ENCODE data around the gene PPP2R5E. TPM values are rescaled to one million over a fixed set of nuclear protein-coding genes. Genes with fewer than 3 reads are reported as not detected.
"Not testable (repeated sequence)": the region's sequence is repeated elsewhere in the genome, so short reads cannot be mapped to it uniquely, and the experiment has no call there.

The PPP2R5E gene
- total RNA-seq, 1 donor from 2014 or later, result 72.0 TPM

GRCh38 chr14:63535918-63536317 lies 7.3 kb downstream of the PPP2R5E start:
- Histone ChIP-seq H3K27ac (no peak overlapping the region), H3F3A (ENCODE audit: low read depth) (no peaks in the 10 kb centered on the region), H2AFZ (replicated peaks) (no peak overlapping the region), H3K27me3 (no peaks in the 10 kb centered on the region), H3K4me1 (peaks cover 2% of the 10 kb centered on the region), H3K9me3 (ENCODE audit: low read depth) (no peaks in the 10 kb centered on the region), H3K4me3 (no peak overlapping the region), H3K36me3 (peaks cover 18% of the 10 kb centered on the region), H4K20me1 (ENCODE audit: low read depth) (peaks cover 53% of the 10 kb centered on the region), H3K4me2 (no peak overlapping the region), H3K79me2 (ENCODE audit: low read depth) (peaks cover 100% of the 10 kb centered on the region), H3K9ac (no peak overlapping the region)
- H3K27ac Mint-ChIP-seq, result no peak overlapping the region
- H3K9me3 Mint-ChIP-seq, result no peaks in the 10 kb centered on the region
- peaks cover 3% of the 10 kb centered on the region for H3K4me1 Mint-ChIP-seq
- DNase-seq (ENCODE audit: low spot score), result no peak
- no peak overlapping the region for H3K4me3 Mint-ChIP-seq
- H3K36me3 Mint-ChIP-seq, result peaks cover 49% of the 10 kb centered on the region
- no peak for TF ChIP-seq EZH2phosphoT487 (IDR thresholded peaks at IDR 0.05)
- peaks cover 2% of the 10 kb centered on the region for H3K27me3 Mint-ChIP-seq (ENCODE audit: insufficient read depth, low read depth)

GRCh38 chr14:63533474-63533873 lies 9.7 kb downstream of the PPP2R5E start:
- H4K20me1 ChIP-seq (ENCODE audit: low read depth), result peaks cover 41% of the 10 kb centered on the region

GRCh38 chr14:63524537-63525155 lies 18.5 kb downstream of the PPP2R5E start:
- Mint-ChIP-seq H3K4me3 (no peak overlapping the region), H3K9me3 (peaks cover 22% of the 10 kb centered on the region), H3K36me3 (peaks cover 43% of the 10 kb centered on the region), H3K4me1 (peaks cover 2% of the 10 kb centered on the region), H3K27me3 (ENCODE audit: insufficient read depth, low read depth) (no peaks in the 10 kb centered on the region), H3K27ac (no peak overlapping the region)
- Histone ChIP-seq H2AFZ (replicated peaks) (no peak overlapping the region), H3K9me3 (ENCODE audit: low read depth) (no peaks in the 10 kb centered on the region), H3K79me2 (ENCODE audit: low read depth) (peaks cover 82% of the 10 kb centered on the region), H3K27ac (no peak overlapping the region), H3K4me3 (no peak overlapping the region), H4K20me1 (ENCODE audit: low read depth) (peaks cover 28% of the 10 kb centered on the region), H3K36me3 (no peaks in the 10 kb centered on the region), H3F3A (ENCODE audit: low read depth) (no peaks in the 10 kb centered on the region), H3K4me1 (no peaks in the 10 kb centered on the region), H3K4me2 (no peak overlapping the region), H3K27me3 (no peaks in the 10 kb centered on the region), H3K9ac (no peak overlapping the region)
- DNase-seq (ENCODE audit: low spot score), result no peak
- no peak for TF ChIP-seq EZH2phosphoT487 (IDR thresholded peaks at IDR 0.05)
- no peak for TF ChIP-seq EZH2 (IDR thresholded peaks at IDR 0.05)
- no peak for TF ChIP-seq CTCF (IDR thresholded peaks at IDR 0.05)

More at GRCh38 chr14:63533474-63533873, 9.7 kb downstream of the PPP2R5E start:
- TF ChIP-seq CTCF (IDR thresholded peaks at IDR 0.05) (no peak), EZH2phosphoT487 (IDR thresholded peaks at IDR 0.05) (no peak), EZH2 (IDR thresholded peaks at IDR 0.05) (no peak)
- Mint-ChIP-seq H3K27me3 (ENCODE audit: insufficient read depth, low read depth) (peaks cover 2% of the 10 kb centered on the region), H3K4me1 (no peaks in the 10 kb centered on the region), H3K27ac (no peak overlapping the region), H3K4me3 (no peak overlapping the region), H3K9me3 (no peaks in the 10 kb centered on the region), H3K36me3 (peaks cover 46% of the 10 kb centered on the region)
- no peak overlapping the region for H3K27ac ChIP-seq
- no peak overlapping the region for H3K4me2 ChIP-seq
- no peaks in the 10 kb centered on the region for H3K9me3 ChIP-seq (ENCODE audit: low read depth)
- peaks cover 8% of the 10 kb centered on the region for H3K36me3 ChIP-seq
- H3K79me2 ChIP-seq (ENCODE audit: low read depth), result peaks cover 100% of the 10 kb centered on the region
- H3K9ac ChIP-seq, result no peak overlapping the region
- H3F3A ChIP-seq (ENCODE audit: low read depth), result no peaks in the 10 kb centered on the region
- H3K4me3 ChIP-seq, result no peak overlapping the region
- H3K4me1 ChIP-seq, result no peaks in the 10 kb centered on the region
- DNase-seq (ENCODE audit: low spot score), result no peak
- no peak overlapping the region for H2AFZ ChIP-seq (replicated peaks)
- no peaks in the 10 kb centered on the region for H3K27me3 ChIP-seq

GRCh38 chr14:63523735-63524426 lies 19.3 kb downstream of the PPP2R5E start:
- Histone ChIP-seq H3K4me3 (no peak overlapping the region), H3K4me2 (no peak overlapping the region), H2AFZ (replicated peaks) (no peak overlapping the region), H3K4me1 (no peaks in the 10 kb centered on the region), H3K27me3 (no peaks in the 10 kb centered on the region), H3K36me3 (no peaks in the 10 kb centered on the region), H3K27ac (no peak overlapping the region), H3K79me2 (ENCODE audit: low read depth) (peaks cover 82% of the 10 kb centered on the region), H3K9me3 (ENCODE audit: low read depth) (no peaks in the 10 kb centered on the region), H4K20me1 (ENCODE audit: low read depth) (peaks cover 28% of the 10 kb centered on the region), H3K9ac (no peak overlapping the region), H3F3A (ENCODE audit: low read depth) (no peaks in the 10 kb centered on the region)
- no peak for TF ChIP-seq EZH2phosphoT487 (IDR thresholded peaks at IDR 0.05)
- no peak for TF ChIP-seq CTCF (IDR thresholded peaks at IDR 0.05)
- TF ChIP-seq EZH2 (IDR thresholded peaks at IDR 0.05), result no peak
- Mint-ChIP-seq H3K4me3 (no peak overlapping the region), H3K27me3 (ENCODE audit: insufficient read depth, low read depth) (no peaks in the 10 kb centered on the region), H3K27ac (no peak overlapping the region), H3K9me3 (peaks cover 22% of the 10 kb centered on the region), H3K36me3 (peaks cover 41% of the 10 kb centered on the region), H3K4me1 (peaks cover 2% of the 10 kb centered on the region)
- DNase-seq (ENCODE audit: low spot score), result no peak

GRCh38 chr14:63522511-63522910 lies 20.7 kb downstream of the PPP2R5E start:
- peaks cover 41% of the 10 kb centered on the region for H3K36me3 Mint-ChIP-seq

More at GRCh38 chr14:63522511-63522910, 20.7 kb downstream of the PPP2R5E start:
- not testable (repeated sequence) for H3K4me1 Mint-ChIP-seq; H3K36me3 ChIP-seq; H3K27me3 Mint-ChIP-seq (ENCODE audit: insufficient read depth, low read depth); H3K4me1 ChIP-seq; H3K4me2 ChIP-seq; H3K9ac ChIP-seq; H3K27me3 ChIP-seq; H3F3A ChIP-seq (ENCODE audit: low read depth); H3K27ac Mint-ChIP-seq; H3K9me3 ChIP-seq (ENCODE audit: low read depth); DNase-seq (ENCODE audit: low spot score); H3K4me3 ChIP-seq; H2AFZ ChIP-seq (replicated peaks); H3K27ac ChIP-seq; H3K4me3 Mint-ChIP-seq
- Histone ChIP-seq H4K20me1 (ENCODE audit: low read depth) (peaks cover 27% of the 10 kb centered on the region), H3K79me2 (ENCODE audit: low read depth) (peaks cover 82% of the 10 kb centered on the region)
- H3K9me3 Mint-ChIP-seq, result peaks cover 22% of the 10 kb centered on the region
